Measurements from ENCODE around the gene MARK3.

Gene MARK3

GRCh38 chr14:103450416-103450815, 65.2 kb downstream of the MARK3 start:
- no peak overlapping the region for H3K4me3 Mint-ChIP-seq
- peaks cover 7% of the 10 kb centered on the region for H3K36me3 Mint-ChIP-seq (ENCODE audit: low read depth)
- no peaks in the 10 kb centered on the region for H3K27me3 Mint-ChIP-seq (ENCODE audit: low read depth)
- H3K4me1 Mint-ChIP-seq (ENCODE audit: low read depth): peaks cover 8% of the 10 kb centered on the region
- no peaks in the 10 kb centered on the region for H3K9me3 Mint-ChIP-seq
- H3K27ac Mint-ChIP-seq: no peak overlapping the region

- no peak overlapping the region for H3K27ac Mint-ChIP-seq
- no peak overlapping the region for H3K4me3 Mint-ChIP-seq
- H3K9me3 Mint-ChIP-seq: no peaks in the 10 kb centered on the region
- peaks cover 7% of the 10 kb centered on the region for H3K4me1 Mint-ChIP-seq (ENCODE audit: low read depth)
- H3K27me3 Mint-ChIP-seq (ENCODE audit: low read depth): no peaks in the 10 kb centered on the region
- H3K36me3 Mint-ChIP-seq (ENCODE audit: low read depth): peaks cover 9% of the 10 kb centered on the region
Observed at GRCh38 chr14:103451401-103451800, 66.2 kb downstream of the MARK3 start.

DNA sequence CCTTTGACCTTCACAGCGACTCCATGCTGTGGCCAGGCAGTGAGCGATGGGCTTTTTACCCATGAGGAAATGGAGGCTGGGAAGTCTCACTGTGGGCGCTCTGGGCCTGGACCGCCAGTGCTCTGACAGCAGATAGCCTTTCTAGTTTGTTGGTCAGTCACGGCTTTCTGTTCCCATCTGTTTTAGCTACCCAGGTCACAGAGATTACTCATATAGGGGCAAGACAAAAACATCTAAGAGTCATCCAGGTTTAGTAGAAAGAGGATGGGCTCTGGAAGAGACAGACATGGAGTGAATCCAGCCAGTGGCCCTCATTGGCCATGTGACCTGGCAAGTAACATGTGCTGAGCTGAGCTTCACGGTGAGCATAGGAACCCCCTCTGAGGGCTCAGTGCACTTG, 68.6 kb downstream of the MARK3 start:
- Mint-ChIP-seq H3K9me3 (no peaks in the 10 kb centered on the region), H3K27me3 (ENCODE audit: low read depth) (no peaks in the 10 kb centered on the region), H3K4me1 (ENCODE audit: low read depth) (peaks cover 8% of the 10 kb centered on the region), H3K36me3 (ENCODE audit: low read depth) (peaks cover 11% of the 10 kb centered on the region), H3K4me3 (no peak overlapping the region), H3K27ac (no peak overlapping the region)

DNA sequence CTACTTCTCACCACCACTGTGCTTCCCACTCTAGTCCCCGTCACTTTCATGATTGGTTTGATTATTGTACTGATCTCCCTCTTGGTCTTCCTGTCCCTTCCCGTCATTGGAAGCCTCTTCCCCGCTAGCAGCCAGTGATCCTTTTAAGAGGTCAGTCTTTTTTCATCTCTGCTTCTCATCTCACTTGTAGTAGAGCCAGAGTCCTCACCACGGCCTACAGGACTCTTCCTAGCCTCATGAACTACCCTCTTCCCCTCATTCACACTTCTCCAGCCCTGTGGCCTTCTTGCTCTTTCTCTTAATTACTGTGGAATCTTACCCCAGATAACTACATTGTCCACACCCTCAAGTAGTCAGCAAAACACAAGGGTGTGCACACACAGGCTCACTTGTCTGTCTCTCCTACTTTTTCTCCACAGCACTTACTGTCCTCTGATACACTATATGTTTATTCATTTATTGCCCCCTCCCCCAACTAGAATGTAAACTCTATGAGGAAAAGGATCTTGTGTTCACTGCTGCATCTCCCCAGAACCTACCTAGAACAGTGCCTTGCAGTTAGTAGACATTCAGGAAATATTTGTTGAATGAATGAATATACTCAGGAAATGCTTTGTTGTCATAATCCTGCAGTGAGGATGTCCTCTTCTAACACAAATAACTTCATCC, 71.1 kb downstream of the MARK3 start:
- H3K4me3 Mint-ChIP-seq: no peak overlapping the region
- H3K9me3 Mint-ChIP-seq: no peaks in the 10 kb centered on the region
- peaks cover 13% of the 10 kb centered on the region for H3K36me3 Mint-ChIP-seq (ENCODE audit: low read depth)
- no peak overlapping the region for H3K27ac Mint-ChIP-seq
- H3K4me1 Mint-ChIP-seq (ENCODE audit: low read depth): peaks cover 9% of the 10 kb centered on the region
- H3K27me3 Mint-ChIP-seq (ENCODE audit: low read depth): no peaks in the 10 kb centered on the region

DNA sequence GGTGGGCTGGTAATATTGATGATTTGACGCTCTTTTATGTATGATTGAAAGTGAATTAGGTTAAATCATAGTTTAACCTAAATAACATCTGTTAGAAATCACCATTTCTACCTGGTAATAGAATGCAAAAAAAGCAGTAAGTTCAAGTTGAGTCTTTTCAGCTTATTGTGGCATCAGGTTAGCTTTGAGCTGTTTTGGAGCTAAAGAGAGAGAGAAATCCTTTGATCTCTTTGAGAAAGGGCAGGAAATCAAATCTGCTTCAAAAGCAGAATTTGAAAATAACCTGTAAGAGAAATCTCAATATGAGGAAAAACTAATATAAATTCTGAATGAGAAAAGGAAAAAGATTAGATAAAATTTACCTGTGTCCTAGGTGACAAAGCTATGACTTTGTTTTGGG, 75.2 kb downstream of the MARK3 start:
- peaks cover 29% of the 10 kb centered on the region for H3K36me3 Mint-ChIP-seq (ENCODE audit: low read depth)
- peaks cover 8% of the 10 kb centered on the region for H3K4me1 Mint-ChIP-seq (ENCODE audit: low read depth)
- H3K9me3 Mint-ChIP-seq: no peaks in the 10 kb centered on the region
- H3K4me3 Mint-ChIP-seq: no peak overlapping the region
- H3K27ac Mint-ChIP-seq: no peak overlapping the region
- H3K27me3 Mint-ChIP-seq (ENCODE audit: low read depth): no peaks in the 10 kb centered on the region

- Mint-ChIP-seq H3K4me1 (ENCODE audit: low read depth) (peaks cover 2% of the 10 kb centered on the region), H3K4me3 (no peak overlapping the region), H3K27ac (no peak overlapping the region), H3K27me3 (ENCODE audit: low read depth) (no peaks in the 10 kb centered on the region), H3K9me3 (no peaks in the 10 kb centered on the region), H3K36me3 (ENCODE audit: low read depth) (peaks cover 31% of the 10 kb centered on the region)
Observed at GRCh38 chr14:103463149-103463548, 77.9 kb downstream of the MARK3 start.

GRCh38 chr14:103463851-103464250, 78.6 kb downstream of the MARK3 start:
- H3K27me3 Mint-ChIP-seq (ENCODE audit: low read depth): no peaks in the 10 kb centered on the region
- peaks cover 31% of the 10 kb centered on the region for H3K36me3 Mint-ChIP-seq (ENCODE audit: low read depth)
- no peak overlapping the region for H3K27ac Mint-ChIP-seq
- H3K4me1 Mint-ChIP-seq (ENCODE audit: low read depth): peaks cover 2% of the 10 kb centered on the region
- H3K9me3 Mint-ChIP-seq: no peaks in the 10 kb centered on the region
- no peak overlapping the region for H3K4me3 Mint-ChIP-seq

GRCh38 chr14:103472939-103473338, 87.7 kb downstream of the MARK3 start:
- no peak overlapping the region for H3K4me3 Mint-ChIP-seq
- H3K27me3 Mint-ChIP-seq (ENCODE audit: low read depth): no peaks in the 10 kb centered on the region
- peak overlapping the region; percentile 28 for H3K27ac Mint-ChIP-seq
- H3K36me3 Mint-ChIP-seq (ENCODE audit: low read depth): peaks cover 40% of the 10 kb centered on the region
- H3K9me3 Mint-ChIP-seq: no peaks in the 10 kb centered on the region
- H3K4me1 Mint-ChIP-seq (ENCODE audit: low read depth): no peaks in the 10 kb centered on the region

DNA sequence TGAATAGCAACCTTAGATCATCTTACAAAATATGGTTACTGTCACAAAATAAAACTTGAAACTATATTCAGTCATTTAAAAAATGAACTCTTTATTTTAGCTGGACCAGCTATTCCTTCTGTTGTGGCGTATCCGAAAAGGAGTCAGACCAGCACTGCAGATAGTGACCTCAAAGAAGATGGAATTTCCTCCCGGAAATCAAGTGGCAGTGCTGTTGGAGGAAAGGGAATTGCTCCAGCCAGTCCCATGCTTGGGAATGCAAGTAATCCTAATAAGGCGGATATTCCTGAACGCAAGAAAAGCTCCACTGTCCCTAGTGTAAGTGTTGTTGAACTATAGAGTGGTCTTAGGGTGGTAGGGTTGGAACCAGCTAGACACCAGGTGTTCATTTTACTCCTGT, 89.7 kb downstream of the MARK3 start:
- Mint-ChIP-seq H3K27ac (no peak overlapping the region), H3K27me3 (ENCODE audit: low read depth) (no peaks in the 10 kb centered on the region), H3K4me1 (ENCODE audit: low read depth) (no peaks in the 10 kb centered on the region), H3K4me3 (no peak overlapping the region), H3K9me3 (no peaks in the 10 kb centered on the region), H3K36me3 (ENCODE audit: low read depth) (peaks cover 42% of the 10 kb centered on the region)

DNA sequence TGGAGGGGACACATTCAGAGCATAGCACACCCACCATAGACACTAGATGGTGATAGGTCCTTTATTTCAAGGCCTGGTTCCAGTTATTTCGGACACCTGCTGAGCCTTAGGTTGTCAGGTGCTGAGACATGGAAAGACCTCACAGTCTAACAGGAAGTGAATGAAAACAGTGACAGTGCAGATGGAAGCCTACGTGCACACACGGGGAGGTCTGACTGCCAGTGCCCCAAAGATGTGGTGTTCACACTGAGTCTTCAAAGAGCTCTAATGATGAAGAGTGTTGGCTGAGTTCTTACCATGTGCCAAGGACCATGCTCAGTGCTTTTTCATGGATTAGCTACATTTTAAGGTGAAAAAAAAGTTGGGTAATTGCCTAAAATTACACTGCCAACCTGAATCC, 90.8 kb downstream of the MARK3 start:
- Mint-ChIP-seq H3K27me3 (ENCODE audit: low read depth) (no peaks in the 10 kb centered on the region), H3K36me3 (ENCODE audit: low read depth) (peaks cover 41% of the 10 kb centered on the region), H3K4me1 (ENCODE audit: low read depth) (peaks cover 10% of the 10 kb centered on the region), H3K9me3 (no peaks in the 10 kb centered on the region), H3K27ac (no peak overlapping the region), H3K4me3 (no peak overlapping the region)

GRCh38 chr14:103476631-103477030, 91.4 kb downstream of the MARK3 start:
- peaks cover 43% of the 10 kb centered on the region for H3K36me3 Mint-ChIP-seq (ENCODE audit: low read depth)
- no peaks in the 10 kb centered on the region for H3K27me3 Mint-ChIP-seq (ENCODE audit: low read depth)
- H3K9me3 Mint-ChIP-seq: no peaks in the 10 kb centered on the region
- no peak overlapping the region for H3K27ac Mint-ChIP-seq
- no peak overlapping the region for H3K4me3 Mint-ChIP-seq
- peaks cover 13% of the 10 kb centered on the region for H3K4me1 Mint-ChIP-seq (ENCODE audit: low read depth)

DNA sequence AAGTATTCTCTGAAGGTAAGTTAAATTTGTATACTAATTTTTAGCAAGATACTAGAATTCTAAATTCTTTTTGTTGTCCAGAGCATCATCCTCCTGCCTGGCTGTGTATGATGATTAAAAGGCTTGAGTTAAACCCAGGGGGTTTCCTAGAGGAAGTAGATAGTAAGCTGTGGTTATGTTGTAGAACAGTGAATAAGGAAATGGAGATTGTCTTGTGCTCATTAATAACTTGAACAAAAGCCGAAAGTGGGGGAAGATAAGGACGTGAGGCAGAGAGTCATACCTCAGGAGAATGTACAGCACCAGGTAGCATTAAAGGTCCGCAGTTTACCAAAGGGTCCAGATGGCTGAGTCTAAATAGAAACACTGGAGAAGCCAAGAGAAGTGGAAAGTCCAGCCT, 95.4 kb downstream of the MARK3 start:
- Mint-ChIP-seq H3K4me1 (ENCODE audit: low read depth) (peaks cover 13% of the 10 kb centered on the region), H3K36me3 (ENCODE audit: low read depth) (peaks cover 32% of the 10 kb centered on the region), H3K4me3 (peak overlapping the region; percentile 1), H3K27me3 (ENCODE audit: low read depth) (no peaks in the 10 kb centered on the region), H3K9me3 (no peaks in the 10 kb centered on the region), H3K27ac (peak overlapping the region; percentile 56)

- Mint-ChIP-seq H3K27me3 (ENCODE audit: low read depth) (no peaks in the 10 kb centered on the region), H3K4me1 (ENCODE audit: low read depth) (peaks cover 13% of the 10 kb centered on the region), H3K4me3 (no peak overlapping the region), H3K36me3 (ENCODE audit: low read depth) (peaks cover 23% of the 10 kb centered on the region), H3K9me3 (no peaks in the 10 kb centered on the region), H3K27ac (no peak overlapping the region)
Observed at GRCh38 chr14:103483600-103483999, 98.4 kb downstream of the MARK3 start.

DNA sequence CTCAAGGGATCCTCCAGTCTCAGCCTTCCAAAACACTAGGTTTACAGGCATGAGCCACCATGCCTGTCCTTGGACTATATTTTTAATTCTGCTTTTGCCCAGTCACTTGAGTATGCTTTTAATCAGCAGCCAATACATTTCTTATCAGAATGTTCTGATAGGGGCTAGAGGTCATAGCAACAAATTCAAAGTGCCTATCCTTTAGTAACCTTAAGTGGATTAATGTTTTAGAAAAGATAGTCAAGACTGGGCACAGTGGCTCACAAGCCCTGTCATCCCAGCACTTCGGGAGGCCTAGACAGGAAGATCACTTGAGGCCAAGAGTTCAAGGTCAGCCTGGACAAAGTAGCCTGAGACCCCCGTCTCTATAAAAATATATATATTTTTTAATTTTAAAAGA, 100.3 kb downstream of the MARK3 start:
- peaks cover 28% of the 10 kb centered on the region for H3K36me3 Mint-ChIP-seq (ENCODE audit: low read depth)

GRCh38 chr14:103488071-103488470, 102.9 kb downstream of the MARK3 start:
- H3K36me3 Mint-ChIP-seq (ENCODE audit: low read depth): peaks cover 23% of the 10 kb centered on the region
- H3K27me3 Mint-ChIP-seq (ENCODE audit: low read depth): no peaks in the 10 kb centered on the region
- H3K9me3 Mint-ChIP-seq: no peaks in the 10 kb centered on the region
- H3K4me3 Mint-ChIP-seq: no peak overlapping the region
- no peaks in the 10 kb centered on the region for H3K4me1 Mint-ChIP-seq (ENCODE audit: low read depth)
- H3K27ac Mint-ChIP-seq: no peak overlapping the region

More for the DNA sequence above, 100.3 kb downstream of the MARK3 start:
- Mint-ChIP-seq H3K27me3 (ENCODE audit: low read depth) (no peaks in the 10 kb centered on the region), H3K9me3 (no peaks in the 10 kb centered on the region), H3K4me1 (ENCODE audit: low read depth) (peaks cover 9% of the 10 kb centered on the region), H3K27ac (no peak overlapping the region), H3K4me3 (no peak overlapping the region)

DNA sequence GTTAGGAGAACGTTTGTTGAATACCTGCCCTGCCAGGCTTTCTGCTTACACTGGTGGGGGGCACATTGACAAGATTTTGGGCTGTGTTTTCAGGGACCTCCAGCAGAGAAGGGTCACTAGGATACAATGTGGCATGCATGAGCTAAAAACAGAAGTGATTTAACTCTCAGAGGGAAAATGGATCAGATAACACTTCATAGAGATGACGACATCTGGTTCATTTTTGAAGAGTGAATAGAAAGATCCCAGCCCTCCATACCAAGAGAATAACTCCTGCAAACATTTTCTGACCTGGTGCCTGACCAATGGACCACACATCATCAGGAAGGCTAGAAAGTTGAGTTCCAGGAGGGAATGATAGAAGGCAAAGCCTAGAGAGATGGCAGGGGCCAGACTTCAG, 103.7 kb downstream of the MARK3 start:
- no peak overlapping the region for H3K27ac Mint-ChIP-seq

More for the DNA sequence above, 103.7 kb downstream of the MARK3 start:
- Mint-ChIP-seq H3K27me3 (ENCODE audit: low read depth) (no peaks in the 10 kb centered on the region), H3K4me1 (ENCODE audit: low read depth) (no peaks in the 10 kb centered on the region), H3K9me3 (no peaks in the 10 kb centered on the region), H3K36me3 (ENCODE audit: low read depth) (peaks cover 19% of the 10 kb centered on the region), H3K4me3 (no peak overlapping the region)
